ENCODE results near the gene ACOT6.
"Not testable (repeated sequence)": the region's sequence is repeated elsewhere in the genome, so short reads cannot be mapped to it uniquely, and the experiment has no call there.

ACOT6 gene

GRCh38 chr14:73612339-73613045, at the start of gene ACOT6:
TSS of gene ACOT6 (plus strand) at chr14:73612517. CDS start at chr14:73612572, 55 bp downstream.
- H3K4me1 ChIP-seq (ENCODE audit: control insufficient read depth, insufficient read depth, low read length) = peaks cover 9% of the 10 kb centered on the region
- no peaks in the 10 kb centered on the region for H3K9me3 ChIP-seq (ENCODE audit: control insufficient read depth, low read length)
- peak within 1 kb of the TSS; percentile 85 for H3K4me3 ChIP-seq (ENCODE audit: low read length)
- no peaks in the 10 kb centered on the region for H3K27me3 ChIP-seq (replicated peaks; ENCODE audit: control insufficient read depth, insufficient read depth, low read length)
- peak within 1 kb of the TSS; percentile 83 for H3K9ac ChIP-seq (ENCODE audit: low read length)
- peak; percentile 86 for DNase-seq (ENCODE audit: low read depth)
- H3K36me3 ChIP-seq (ENCODE audit: control insufficient read depth, insufficient read depth, low read length, severe bottlenecking) = no peaks in the 10 kb centered on the region

GRCh38 chr14:73562696-73563095, 49.6 kb upstream of the ACOT6 start:
- H3K27me3 ChIP-seq (replicated peaks; ENCODE audit: control insufficient read depth, insufficient read depth, low read length); H3K4me3 ChIP-seq (ENCODE audit: low read length); DNase-seq (ENCODE audit: low read depth); H3K36me3 ChIP-seq (ENCODE audit: control insufficient read depth, insufficient read depth, low read length, severe bottlenecking); H3K4me1 ChIP-seq (ENCODE audit: control insufficient read depth, insufficient read depth, low read length); H3K9ac ChIP-seq (ENCODE audit: low read length); H3K9me3 ChIP-seq (ENCODE audit: control insufficient read depth, low read length): not testable (repeated sequence)

- DNase-seq (ENCODE audit: low read depth); H3K4me3 ChIP-seq (ENCODE audit: low read length); H3K36me3 ChIP-seq (ENCODE audit: control insufficient read depth, insufficient read depth, low read length, severe bottlenecking); H3K9me3 ChIP-seq (ENCODE audit: control insufficient read depth, low read length); H3K27me3 ChIP-seq (replicated peaks; ENCODE audit: control insufficient read depth, insufficient read depth, low read length); H3K9ac ChIP-seq (ENCODE audit: low read length): not testable (repeated sequence)
- peaks cover 21% of the 10 kb centered on the region for H3K4me1 ChIP-seq (ENCODE audit: control insufficient read depth, insufficient read depth, low read length)
These were observed 45.9 kb upstream of the ACOT6 start for GRCh38 chr14:73566431-73566830.

GRCh38 chr14:73566935-73567334, 45.4 kb upstream of the ACOT6 start:
- not testable (repeated sequence) for DNase-seq (ENCODE audit: low read depth); H3K9me3 ChIP-seq (ENCODE audit: control insufficient read depth, low read length); H3K36me3 ChIP-seq (ENCODE audit: control insufficient read depth, insufficient read depth, low read length, severe bottlenecking); H3K9ac ChIP-seq (ENCODE audit: low read length); H3K27me3 ChIP-seq (replicated peaks; ENCODE audit: control insufficient read depth, insufficient read depth, low read length)
- peaks cover 21% of the 10 kb centered on the region for H3K4me1 ChIP-seq (ENCODE audit: control insufficient read depth, insufficient read depth, low read length)
- peak overlapping the region; percentile 91 for H3K4me3 ChIP-seq (ENCODE audit: low read length)

GRCh38 chr14:73567358-73567757, 45.0 kb upstream of the ACOT6 start:
- H3K4me3 ChIP-seq (ENCODE audit: low read length) = peak overlapping the region; percentile 91

GRCh38 chr14:73567951-73568885, 44.1 kb upstream of the ACOT6 start:
- Histone ChIP-seq H3K4me3 (ENCODE audit: low read length) (peak overlapping the region; percentile 91), H3K4me1 (ENCODE audit: control insufficient read depth, insufficient read depth, low read length) (peaks cover 21% of the 10 kb centered on the region)
- peak; percentile 36 for DNase-seq (ENCODE audit: low read depth)

More at GRCh38 chr14:73567358-73567757, 45.0 kb upstream of the ACOT6 start:
- peak overlapping the region; percentile 98 for H3K9ac ChIP-seq (ENCODE audit: low read length)
- peaks cover 21% of the 10 kb centered on the region for H3K4me1 ChIP-seq (ENCODE audit: control insufficient read depth, insufficient read depth, low read length)
- no peaks in the 10 kb centered on the region for H3K9me3 ChIP-seq (ENCODE audit: control insufficient read depth, low read length)
- H3K36me3 ChIP-seq (ENCODE audit: control insufficient read depth, insufficient read depth, low read length, severe bottlenecking) = no peaks in the 10 kb centered on the region
- DNase-seq (ENCODE audit: low read depth) = no peak
- no peaks in the 10 kb centered on the region for H3K27me3 ChIP-seq (replicated peaks; ENCODE audit: control insufficient read depth, insufficient read depth, low read length)

GRCh38 chr14:73568886-73569184, 43.5 kb upstream of the ACOT6 start:
- Histone ChIP-seq H3K9ac (ENCODE audit: low read length) (peak overlapping the region; percentile 98), H3K4me1 (ENCODE audit: control insufficient read depth, insufficient read depth, low read length) (peaks cover 21% of the 10 kb centered on the region), H3K4me3 (ENCODE audit: low read length) (peak overlapping the region; percentile 91)
- not testable (repeated sequence) for H3K27me3 ChIP-seq (replicated peaks; ENCODE audit: control insufficient read depth, insufficient read depth, low read length); H3K9me3 ChIP-seq (ENCODE audit: control insufficient read depth, low read length); H3K36me3 ChIP-seq (ENCODE audit: control insufficient read depth, insufficient read depth, low read length, severe bottlenecking); DNase-seq (ENCODE audit: low read depth)

More at GRCh38 chr14:73567951-73568885, 44.1 kb upstream of the ACOT6 start:
- Histone ChIP-seq H3K9ac (ENCODE audit: low read length) (peak overlapping the region; percentile 98), H3K9me3 (ENCODE audit: control insufficient read depth, low read length) (no peaks in the 10 kb centered on the region), H3K27me3 (replicated peaks; ENCODE audit: control insufficient read depth, insufficient read depth, low read length) (no peaks in the 10 kb centered on the region), H3K36me3 (ENCODE audit: control insufficient read depth, insufficient read depth, low read length, severe bottlenecking) (peaks cover under 1% of the 10 kb centered on the region)

- peak within 1 kb of the TSS; percentile 98 for H3K9ac ChIP-seq (ENCODE audit: low read length)
- peaks cover 12% of the 10 kb centered on the region for H3K36me3 ChIP-seq (ENCODE audit: control insufficient read depth, insufficient read depth, low read length, severe bottlenecking)
- not testable (repeated sequence) for H3K27me3 ChIP-seq (replicated peaks; ENCODE audit: control insufficient read depth, insufficient read depth, low read length); H3K9me3 ChIP-seq (ENCODE audit: control insufficient read depth, low read length)
- peak; percentile 94 for DNase-seq (ENCODE audit: low read depth)
- peak within 1 kb of the TSS; percentile 91 for H3K4me3 ChIP-seq (ENCODE audit: low read length)
- H3K4me1 ChIP-seq (ENCODE audit: control insufficient read depth, insufficient read depth, low read length) = peaks cover 21% of the 10 kb centered on the region
These were observed 42.9 kb upstream of the ACOT6 start, which contains the start of gene ACOT2 for GRCh38 chr14:73569185-73569958. TSS of gene ACOT2 (plus strand) at chr14:73569213. CDS start at chr14:73569241, 28 bp downstream.

GRCh38 chr14:73570913-73571312, 41.4 kb upstream of the ACOT6 start:
- Histone ChIP-seq H3K36me3 (ENCODE audit: control insufficient read depth, insufficient read depth, low read length, severe bottlenecking) (peaks cover 18% of the 10 kb centered on the region), H3K9ac (ENCODE audit: low read length) (peak overlapping the region; percentile 98), H3K4me3 (ENCODE audit: low read length) (peak overlapping the region; percentile 91), H3K4me1 (ENCODE audit: control insufficient read depth, insufficient read depth, low read length) (peaks cover 21% of the 10 kb centered on the region)
- DNase-seq (ENCODE audit: low read depth) = peak; percentile 50
- not testable (repeated sequence) for H3K9me3 ChIP-seq (ENCODE audit: control insufficient read depth, low read length); H3K27me3 ChIP-seq (replicated peaks; ENCODE audit: control insufficient read depth, insufficient read depth, low read length)

- H3K9me3 ChIP-seq (ENCODE audit: control insufficient read depth, low read length); H3K27me3 ChIP-seq (replicated peaks; ENCODE audit: control insufficient read depth, insufficient read depth, low read length); DNase-seq (ENCODE audit: low read depth); H3K4me3 ChIP-seq (ENCODE audit: low read length); H3K9ac ChIP-seq (ENCODE audit: low read length): not testable (repeated sequence)
- H3K36me3 ChIP-seq (ENCODE audit: control insufficient read depth, insufficient read depth, low read length, severe bottlenecking) = peaks cover 22% of the 10 kb centered on the region
- peaks cover 15% of the 10 kb centered on the region for H3K4me1 ChIP-seq (ENCODE audit: control insufficient read depth, insufficient read depth, low read length)
These were observed 39.3 kb upstream of the ACOT6 start for GRCh38 chr14:73573034-73573433.

GRCh38 chr14:73573740-73574139, 38.6 kb upstream of the ACOT6 start:
- H3K4me3 ChIP-seq (ENCODE audit: low read length); H3K27me3 ChIP-seq (replicated peaks; ENCODE audit: control insufficient read depth, insufficient read depth, low read length); H3K4me1 ChIP-seq (ENCODE audit: control insufficient read depth, insufficient read depth, low read length); H3K9me3 ChIP-seq (ENCODE audit: control insufficient read depth, low read length); DNase-seq (ENCODE audit: low read depth); H3K9ac ChIP-seq (ENCODE audit: low read length): not testable (repeated sequence)
- H3K36me3 ChIP-seq (ENCODE audit: control insufficient read depth, insufficient read depth, low read length, severe bottlenecking) = peaks cover 29% of the 10 kb centered on the region
